Coronary artery (tissue), 2 donors: ENCODE data around the gene RAPGEFL1.

ENCODE experiments used
- DNase-seq: peaks from one replicate; pipeline ENCODE4 v3.0.0-alpha.2; 2017; ENCODE audit warnings: low spot score
- H3K27ac ChIP-seq, 2 donors: fragments of 200-600 bp; sonication (generic); one replicate each; pipeline ENCODE4 v1.5.1; 2016 to 2019
- H3K4me3 ChIP-seq: fragments of 200-600 bp; sonication (generic); 2 replicates; pipeline ENCODE4 v1.5.1; 2016; ENCODE audit warnings: mild to moderate bottlenecking, moderate library complexity
- CTCF ChIP-seq: fragments of 200-600 bp; sonication (generic); IDR thresholded peaks from one replicate; pipeline ENCODE4 v1.5.1; 2019; ENCODE audit warnings: antibody characterized with exemption

The RAPGEFL1 gene

GRCh38 chr17:40145476-40145875 lies 31.8 kb upstream of the RAPGEFL1 start:
- DNase-seq, result no peak
- Histone ChIP-seq H3K4me3 (no peak overlapping the region), H3K27ac (no peak overlapping the region)
- TF ChIP-seq CTCF, result no peak

- no peak for DNase-seq
- Histone ChIP-seq H3K27ac (no peak overlapping the region), H3K4me3 (no peak overlapping the region)
- TF ChIP-seq CTCF, result no peak
Measured at GRCh38 chr17:40148527-40148926, 28.7 kb upstream of the RAPGEFL1 start.

GRCh38 chr17:40150276-40150675 lies 27.0 kb upstream of the RAPGEFL1 start:
- no peak for DNase-seq
- Histone ChIP-seq H3K27ac (no peak overlapping the region), H3K4me3 (no peak overlapping the region)
- no peak for TF ChIP-seq CTCF

- no peak for DNase-seq
- no peak overlapping the region for H3K4me3 ChIP-seq
- H3K27ac ChIP-seq, result no peak overlapping the region
- TF ChIP-seq CTCF, result no peak
Measured at GRCh38 chr17:40151414-40151963, 25.8 kb upstream of the RAPGEFL1 start.

GRCh38 chr17:40153603-40154236 lies 23.6 kb upstream of the RAPGEFL1 start:
- no peak for DNase-seq
- no peak overlapping the region for H3K27ac ChIP-seq
- TF ChIP-seq CTCF, result no peak
- H3K4me3 ChIP-seq, result no peak overlapping the region

- peak overlapping the region in 1 of 2 donors; percentile 34 for H3K27ac ChIP-seq
- H3K4me3 ChIP-seq, result no peak overlapping the region
- no peak for DNase-seq
- TF ChIP-seq CTCF, result no peak
Measured at GRCh38 chr17:40157973-40158372, 19.3 kb upstream of the RAPGEFL1 start.

- H3K27ac ChIP-seq, result peak overlapping the region in 1 of 2 donors; percentile 34
Measured at GRCh38 chr17:40158438-40159013, 18.7 kb upstream of the RAPGEFL1 start.

More at GRCh38 chr17:40158438-40159013, 18.7 kb upstream of the RAPGEFL1 start:
- DNase-seq, result no peak
- TF ChIP-seq CTCF, result no peak
- H3K4me3 ChIP-seq, result no peak overlapping the region
